ENCODE data around the gene ADORA2B.

Gene ADORA2B

DNA sequence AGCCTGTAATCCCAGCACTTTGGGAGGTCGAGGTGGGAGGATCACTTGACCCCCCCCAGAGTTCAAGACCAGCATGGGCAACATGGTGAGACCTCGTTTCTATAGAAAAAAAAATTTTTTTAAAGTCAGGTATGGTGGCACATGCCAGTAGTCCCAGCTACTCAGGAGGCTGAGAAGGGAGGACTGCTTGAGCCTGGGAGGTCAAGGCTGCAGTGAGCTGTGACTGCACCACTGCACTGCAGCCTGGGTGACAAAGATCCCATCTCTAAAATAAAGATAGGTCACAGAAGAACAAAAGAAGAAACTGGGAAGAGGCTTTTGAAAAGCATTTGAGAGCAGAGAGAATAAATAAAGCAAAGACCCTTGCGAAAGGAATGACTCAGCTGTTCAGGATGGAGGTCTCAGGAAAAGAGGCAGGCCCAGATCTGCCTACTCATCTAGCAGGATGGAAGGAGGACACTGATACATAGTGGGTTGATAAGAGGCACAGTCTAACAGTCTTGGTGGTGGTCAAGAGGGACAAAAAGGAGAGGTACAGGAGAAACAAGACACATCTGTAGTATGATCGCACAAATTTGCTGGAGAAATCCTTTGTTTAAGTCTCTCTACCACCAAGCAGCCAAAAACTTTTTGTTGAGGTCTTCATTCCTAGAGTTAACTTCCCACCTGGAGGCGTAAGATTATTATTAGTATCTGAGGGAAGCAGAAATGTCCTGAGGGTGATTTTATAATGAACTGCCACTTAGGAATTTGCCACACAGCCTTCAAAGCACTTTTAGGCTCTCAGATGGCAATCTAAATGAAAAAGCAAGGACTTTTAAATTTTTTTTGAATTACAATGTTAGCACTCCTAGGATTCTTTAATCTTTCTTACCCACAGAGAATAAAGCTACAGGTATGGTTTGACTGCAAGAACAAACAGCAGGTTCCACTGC is 37.0 kb downstream of the ADORA2B start:
- no peak for DNase-seq (ENCODE audit: low read depth in 2 of 2)

DNA sequence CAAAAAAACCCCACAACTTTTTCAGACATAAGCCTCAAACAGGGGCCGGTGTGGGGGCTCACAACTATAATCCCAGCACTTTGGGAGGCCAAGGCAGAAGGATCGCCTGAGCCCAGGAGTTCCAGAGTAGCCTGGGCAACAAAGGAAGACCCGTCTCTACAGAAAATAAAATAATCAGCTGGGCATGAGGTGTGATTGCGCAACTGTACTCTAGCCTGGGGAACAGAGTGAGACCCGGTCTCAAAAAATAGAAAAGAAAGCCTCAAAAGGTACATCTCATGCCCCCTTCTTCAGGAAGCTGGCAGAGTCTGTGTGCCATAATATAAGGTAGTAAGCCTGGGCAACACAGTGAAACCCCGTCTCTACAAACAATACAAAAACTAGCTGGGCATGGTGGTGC is 51.4 kb downstream of the ADORA2B start:
- no peak for DNase-seq (ENCODE audit: low read depth in 2 of 2)

DNA sequence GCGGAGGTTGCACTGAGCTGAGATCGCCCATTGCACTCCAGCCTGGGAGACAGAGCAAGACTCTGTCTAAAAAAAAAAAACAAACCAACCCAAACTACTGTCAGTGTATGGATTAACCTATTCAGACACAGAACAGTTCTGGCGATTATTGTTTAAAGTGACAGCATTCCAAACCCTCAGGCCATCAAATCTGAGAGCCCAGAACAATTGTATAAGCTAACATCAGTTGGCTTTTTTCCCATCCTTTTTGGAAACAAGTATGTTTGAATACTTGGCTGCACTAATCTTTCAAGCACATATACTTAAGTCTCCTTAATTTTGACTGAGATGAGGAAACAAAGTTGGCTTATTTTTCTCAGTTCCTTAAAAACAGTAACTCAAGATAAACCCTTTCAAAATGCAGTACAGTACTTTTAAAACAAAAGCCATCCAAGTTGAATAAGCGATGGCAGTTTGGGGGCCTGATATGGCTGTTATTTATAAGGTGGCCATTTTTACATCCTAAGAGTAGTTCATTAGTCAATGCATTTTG is 53.2 kb downstream of the ADORA2B start:
- DNase-seq (ENCODE audit: low read depth in 2 of 2) = no peak

DNA sequence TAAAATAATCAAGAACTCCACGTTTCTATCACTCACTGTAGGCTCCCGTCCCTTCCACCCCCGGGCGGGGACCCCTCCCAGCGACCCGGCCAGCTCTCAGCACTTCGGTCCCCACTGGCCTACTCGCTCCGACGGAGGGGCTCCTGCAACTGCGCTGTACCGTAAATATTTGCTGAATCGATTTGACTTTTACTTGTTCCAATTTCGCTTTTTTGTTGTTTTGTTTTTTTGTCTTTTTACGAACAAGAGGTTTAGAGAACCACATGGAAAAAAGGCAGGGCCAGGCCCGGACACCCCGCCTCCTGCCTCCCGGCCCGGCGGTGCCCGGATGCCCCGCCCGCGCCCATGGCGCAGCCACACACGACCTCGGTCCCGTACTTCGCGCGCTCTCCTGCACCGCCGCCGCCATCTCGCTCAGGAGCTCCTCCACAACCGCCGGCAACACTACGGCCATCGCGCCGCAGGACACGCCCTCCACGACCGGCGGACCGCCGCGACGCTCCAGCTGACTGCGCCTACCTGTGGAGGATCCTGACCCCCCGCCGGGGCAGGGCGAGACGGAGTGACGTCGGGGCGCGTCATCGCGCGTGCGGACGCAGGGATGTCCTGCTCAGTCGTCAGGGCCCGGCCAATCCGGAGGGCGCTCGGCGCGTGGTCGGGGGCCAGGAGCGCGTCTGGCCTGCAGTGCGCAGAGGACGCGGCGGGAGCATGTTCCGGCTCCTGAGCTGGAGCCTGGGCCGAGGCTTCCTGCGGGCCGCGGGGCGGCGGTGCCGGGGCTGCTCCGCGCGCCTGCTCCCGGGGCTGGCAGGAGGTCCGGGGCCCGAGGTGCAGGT is 54.4 kb downstream of the ADORA2B start, which contains the start of the genes TTC19 and ZSWIM7:
TSS of gene TTC19 (plus strand) at position 684 of the 833 bp plus-strand sequence. CDS start at position 709, 25 bp downstream.
TSS of gene ZSWIM7 (minus strand) at position 564 of the 833 bp plus-strand sequence. CDS start at position 454, 110 bp downstream.
- DNase-seq (ENCODE audit: low read depth in 2 of 2) = peak; percentile 88 to 95

DNA sequence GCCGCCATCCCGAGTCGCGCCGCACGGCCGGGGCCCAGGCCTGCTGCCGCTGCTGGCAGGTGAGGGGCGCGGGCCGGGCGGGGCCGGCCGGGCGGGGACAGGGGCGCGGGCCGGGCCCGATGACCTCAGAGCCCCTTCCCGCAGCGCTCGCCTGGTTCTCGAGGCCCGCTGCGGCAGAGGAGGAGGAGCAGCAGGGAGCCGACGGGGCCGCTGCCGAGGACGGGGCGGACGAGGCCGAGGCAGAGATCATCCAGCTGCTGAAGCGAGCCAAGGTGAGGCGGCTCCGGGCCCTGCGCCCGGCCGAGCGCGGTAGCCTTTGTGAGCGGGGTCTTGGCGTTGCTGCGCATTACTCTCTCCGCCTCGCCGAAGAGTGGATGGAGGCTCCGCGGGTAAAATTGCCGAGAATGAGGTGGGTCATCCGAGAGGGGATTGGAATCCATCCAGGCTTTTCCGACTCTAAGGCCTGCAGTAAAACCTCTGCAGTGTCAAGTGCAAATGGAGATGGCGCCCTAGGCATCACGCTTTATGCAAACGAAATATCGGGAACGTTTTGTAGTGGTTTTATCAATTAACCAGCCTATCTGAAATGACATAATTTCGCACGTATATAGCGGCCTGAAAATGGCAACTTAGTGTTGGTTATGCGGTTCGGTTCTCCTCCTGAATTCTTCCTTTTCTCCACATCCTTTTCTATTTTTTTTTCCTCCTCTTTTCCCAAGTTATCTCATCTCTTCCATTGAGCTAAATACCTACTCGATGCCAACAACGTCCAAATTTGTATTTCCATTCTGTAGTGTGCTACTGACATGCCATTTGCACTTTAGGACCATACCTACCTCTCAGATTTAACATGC is 55.3 kb downstream of the ADORA2B start:
- no peak for DNase-seq (ENCODE audit: low read depth in 2 of 2)

DNA sequence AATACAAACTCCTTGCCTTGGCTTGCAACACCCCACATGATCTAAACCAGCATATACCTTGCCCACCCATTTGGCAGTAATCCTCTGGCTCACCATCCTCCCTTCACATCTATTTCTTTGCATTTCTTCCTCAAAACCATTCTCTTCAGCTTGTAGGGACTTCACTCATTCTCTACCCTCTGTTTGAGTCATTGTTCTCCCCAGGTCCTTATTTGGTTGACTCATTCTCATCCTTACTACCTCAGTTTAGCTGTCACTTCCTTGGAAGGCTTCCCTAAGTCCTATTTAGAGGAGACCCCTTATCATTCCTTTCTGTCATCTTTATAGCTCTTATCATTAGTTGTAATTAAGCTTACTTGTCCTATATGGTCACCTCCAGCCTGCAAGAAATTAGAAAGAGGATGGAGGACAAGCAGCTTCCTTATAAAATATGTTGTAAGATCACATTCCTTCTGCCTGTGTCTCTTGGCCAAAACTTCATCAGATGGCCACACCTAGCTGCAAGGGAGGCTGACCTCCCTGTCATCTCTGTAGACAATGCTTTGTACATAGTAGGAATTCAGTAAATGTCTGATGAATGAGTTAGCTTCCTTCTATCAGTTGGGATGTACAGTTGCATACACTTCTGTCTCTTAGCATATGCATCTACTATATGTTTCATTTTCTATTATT is 56.4 kb downstream of the ADORA2B start:
- DNase-seq (ENCODE audit: low read depth in 2 of 2) = no peak

DNA sequence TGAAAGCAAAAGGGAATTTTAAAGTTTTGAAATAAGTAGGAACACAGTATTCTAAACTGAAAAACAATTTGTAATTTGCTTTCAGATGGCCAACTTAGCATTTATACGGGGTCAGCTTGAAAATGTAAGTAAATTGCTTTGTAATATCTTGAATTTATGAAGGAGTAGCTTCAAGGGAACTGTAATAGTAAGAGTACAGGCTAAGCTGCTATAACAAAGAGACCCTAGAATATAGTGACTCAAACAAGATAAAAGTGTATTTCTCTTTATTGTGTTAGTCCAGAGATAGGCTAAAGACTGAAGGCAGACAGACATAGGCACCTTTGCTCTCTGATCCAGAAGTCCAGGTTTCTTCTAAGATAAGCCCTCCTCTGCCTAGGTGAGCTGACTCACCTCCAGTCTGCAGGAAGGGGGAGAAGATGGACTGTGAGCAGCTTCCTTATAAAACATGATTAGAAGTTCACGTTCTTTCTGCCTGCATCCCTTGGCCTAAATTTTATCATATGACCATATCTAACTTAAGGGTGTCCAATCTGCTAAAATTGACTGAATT is 57.9 kb downstream of the ADORA2B start:
- no peak for DNase-seq (ENCODE audit: low read depth in 2 of 2)

DNA sequence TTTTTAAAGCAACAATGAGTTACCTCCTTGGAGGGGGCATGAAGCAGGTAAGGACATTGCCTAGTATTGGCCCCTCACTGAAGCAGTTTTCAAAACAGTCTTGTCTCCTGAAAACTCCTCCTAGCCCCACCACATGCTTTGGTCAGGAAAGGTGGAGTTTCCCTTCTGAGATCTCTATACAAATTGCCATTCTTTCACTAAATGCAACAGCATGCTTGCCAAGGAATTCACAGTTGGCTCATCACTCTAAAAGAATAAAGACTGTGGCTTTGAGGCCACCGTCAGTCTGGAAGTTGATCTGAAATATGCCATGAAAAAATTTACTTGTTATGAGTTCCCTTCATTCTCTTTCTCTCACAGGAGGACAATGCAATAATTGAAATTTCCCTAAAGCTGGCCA is 58.9 kb downstream of the ADORA2B start:
- no peak for DNase-seq (ENCODE audit: low read depth in 2 of 2)

DNA sequence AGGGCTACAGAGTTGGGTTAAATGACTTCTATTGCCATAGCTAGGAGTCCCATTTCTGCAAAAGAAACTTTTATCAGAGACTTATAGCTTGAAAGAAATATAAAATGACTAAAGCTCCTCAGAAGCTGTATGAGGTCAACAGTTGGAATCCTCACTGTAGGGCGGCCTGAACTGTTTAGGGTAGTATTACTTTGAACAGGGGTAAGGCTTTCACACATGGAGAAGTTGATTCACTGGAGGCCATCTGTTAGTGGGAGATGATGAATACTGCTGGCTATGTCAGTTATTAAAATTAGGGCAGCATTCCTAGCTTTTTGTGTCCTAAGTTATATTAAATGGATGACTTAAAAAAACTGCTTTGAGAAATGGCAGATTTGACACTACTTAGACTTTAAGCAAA is 60.7 kb downstream of the ADORA2B start:
- DNase-seq (ENCODE audit: low read depth in 2 of 2) = no peak

DNA sequence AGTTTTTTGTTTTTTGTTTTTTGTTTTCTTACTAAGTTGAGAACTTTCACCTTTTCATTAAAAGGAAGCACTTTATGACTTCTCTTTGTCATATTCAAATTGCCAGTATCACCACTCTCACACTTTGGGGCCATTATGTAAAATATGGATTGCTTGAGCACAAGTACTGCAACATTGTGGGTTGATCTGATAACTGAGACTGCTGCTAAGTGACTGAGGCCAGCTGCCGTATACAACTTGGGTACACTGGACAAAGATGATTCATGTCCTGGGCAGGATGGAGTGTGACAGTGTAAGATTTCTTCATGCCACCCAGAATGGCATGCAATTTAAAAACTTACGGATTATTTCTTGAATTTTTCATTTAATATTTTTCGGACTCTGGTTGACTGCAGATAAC is 62.5 kb downstream of the ADORA2B start:
- no peak for DNase-seq (ENCODE audit: low read depth in 2 of 2)

DNA sequence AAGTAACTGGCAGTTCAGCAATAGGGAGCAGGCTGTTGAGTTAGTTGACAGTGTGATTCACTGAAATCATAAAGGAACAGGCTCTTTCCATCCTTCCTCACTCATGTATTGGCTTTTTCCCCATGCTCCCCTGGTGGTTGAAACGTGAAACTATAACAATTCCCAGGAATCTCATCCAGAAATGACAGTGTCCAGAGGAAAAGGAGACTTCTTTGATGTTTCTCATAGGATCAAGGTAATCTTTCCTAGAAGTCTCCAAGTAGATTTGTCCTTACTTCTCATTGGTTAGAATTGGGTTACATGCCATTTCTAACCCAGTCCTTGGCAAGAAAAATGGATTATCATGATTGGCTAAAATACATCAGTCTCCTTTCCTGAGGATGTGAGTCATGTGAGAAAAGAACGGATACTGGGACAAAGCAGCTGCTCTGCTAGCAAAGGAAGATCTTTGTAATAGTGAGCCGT is 69.0 kb downstream of the ADORA2B start:
- no peak for DNase-seq (ENCODE audit: low read depth in 2 of 2)

DNA sequence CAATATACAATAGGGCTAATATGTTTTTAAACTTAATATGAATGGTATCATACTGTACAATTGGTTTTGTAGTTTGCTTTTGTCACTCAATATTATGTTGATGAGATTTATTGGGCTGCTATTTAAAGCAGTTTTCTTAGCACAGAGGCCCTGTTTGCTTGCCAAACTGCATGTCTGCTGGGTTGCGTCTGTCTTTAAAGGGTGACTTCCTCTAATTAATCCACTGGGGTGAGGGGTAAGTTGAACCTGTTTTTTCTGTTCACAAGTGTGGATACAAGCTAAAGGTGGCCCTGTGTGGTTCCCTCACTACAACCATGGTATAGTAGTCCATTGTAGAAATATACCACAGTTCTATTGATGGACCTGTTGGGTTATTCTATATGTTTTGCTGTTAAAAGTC is 74.4 kb downstream of the ADORA2B start:
- DNase-seq (ENCODE audit: low read depth in 2 of 2) = no peak

DNA sequence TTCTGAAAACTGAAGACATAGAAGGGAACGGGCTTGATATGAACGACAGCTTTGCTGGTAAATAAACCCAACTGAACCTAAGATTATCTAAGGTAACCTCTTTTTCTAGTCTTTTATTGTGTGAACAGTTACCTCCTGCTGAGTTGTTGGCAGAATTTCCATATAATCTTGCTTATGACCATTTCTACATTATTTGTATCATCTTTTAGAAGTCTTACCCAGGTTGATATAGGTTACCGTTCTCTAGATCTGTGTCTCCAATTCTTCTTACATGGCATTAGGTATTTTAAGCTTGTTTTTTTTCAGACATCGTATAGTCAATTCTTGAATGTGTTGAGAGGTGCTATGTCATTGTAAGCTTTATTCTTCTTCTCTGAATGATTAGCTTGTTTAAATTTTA is 79.0 kb downstream of the ADORA2B start:
- no peak for DNase-seq (ENCODE audit: low read depth in 2 of 2)

DNA sequence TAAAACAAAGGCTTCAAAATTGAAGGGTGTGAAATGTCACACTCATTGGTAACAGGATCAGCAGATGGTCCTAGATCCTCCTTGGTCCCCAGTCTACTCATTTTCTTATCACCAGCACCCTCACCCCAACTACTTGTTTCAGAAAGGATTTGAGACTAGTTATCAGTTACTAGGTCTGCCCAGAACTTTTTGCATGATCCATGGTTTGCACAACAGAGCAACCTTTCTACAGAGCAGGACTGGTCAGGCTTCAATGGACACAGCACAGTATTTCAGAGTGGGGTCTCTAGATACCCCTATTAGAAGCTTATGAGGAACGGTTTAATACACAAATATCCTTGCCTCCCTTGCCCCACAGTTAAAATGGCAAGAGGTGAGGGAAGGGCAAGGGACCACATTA is 80.3 kb downstream of the ADORA2B start:
- no peak for DNase-seq (ENCODE audit: low read depth in 2 of 2)

Data from stimulated activated CD4-positive, alpha-beta T cell treated with anti-CD3 and anti-CD28 coated beads, Interleukin-12 subunit alpha, Interleukin-12 subunit beta, amount 100 ng/mL, for 24 hours (primary cell).